SK-N-SH (cell line): ENCODE measurements around the gene RAVER1. TPM values are rescaled to one million over a fixed set of nuclear protein-coding genes. Genes with fewer than 3 reads are reported as not detected.

Source experiments
- CTCF ChIA-PET: fragments of 300-600, 350-600 bp; formaldehyde crosslinking; extraction: SDS; loops from one replicate; lab custom pipeline; 2021; lab: Yijun Ruan, JAX
- POLR2A ChIA-PET: fragments of 350-600 bp; sonication (Branson Sonifier 250); formaldehyde crosslinking; extraction: SDS; loops from one replicate; lab custom pipeline; 2020; ENCODE audit warnings: antibody characterized with exemption, inconsistent platforms; lab: Yijun Ruan, JAX
- DNase-seq: peaks from one replicate; pipeline ENCODE4 v3.0.0; 2012
- H2AFZ ChIP-seq: fragments of 200-600 bp; sonication (generic); 2 replicates; pipeline ENCODE4 v1.8.1; 2016; ENCODE audit warnings: antibody characterized with exemption, mild to moderate bottlenecking, low read depth
- H3F3A ChIP-seq: fragments of 200-600 bp; sonication (generic); replicated peaks from 2 replicates; pipeline ENCODE3; 2016; ENCODE audit warnings: antibody characterized with exemption, mild to moderate bottlenecking; ENCODE audit not compliant: insufficient read depth
- H3K27ac ChIP-seq, 2 experiments: fragments of 200-500 bp in 1 of 2; fragments of 200-600 bp in 1 of 2; sonication (Bioruptor generic) in 1 of 2; sonication (generic), shearing (Covaris generic) in 1 of 2; 2 replicates each; pipeline versions ENCODE4 v1.5.1 to v1.6.1; 2014 to 2016; ENCODE audit warnings: low read depth in 2 of 2, inconsistent platforms in 1 of 2, low read length in 1 of 2, mild to moderate bottlenecking in 1 of 2, mixed read lengths in 1 of 2
- H3K27me3 ChIP-seq: fragments of 200-600 bp; sonication (generic), shearing (Covaris generic); 2 replicates; pipeline ENCODE4 v1.6.1; 2016; ENCODE audit warnings: mixed run types; ENCODE audit not compliant: insufficient read depth
- H3K36me3 ChIP-seq, 2 experiments: fragments of 200-500 bp in 1 of 2; fragments of 200-600 bp in 1 of 2; sonication (Bioruptor generic) in 1 of 2; sonication (generic) in 1 of 2; replicated peaks in 1 of 2; 2 replicates each; pipeline versions ENCODE3 to v1.5.1; 2014 to 2016; ENCODE audit warnings: low read length in 1 of 2, mild to moderate bottlenecking in 1 of 2; ENCODE audit not compliant: insufficient read depth in 2 of 2, control insufficient read depth in 1 of 2
- H3K4me1 ChIP-seq, 2 experiments: fragments of 200-500 bp in 1 of 2; fragments of 200-600 bp in 1 of 2; sonication (Bioruptor generic) in 1 of 2; sonication (generic), shearing (Covaris generic) in 1 of 2; 2 replicates each; pipeline versions ENCODE4 v1.5.1 to v1.6.1; 2014 to 2016; ENCODE audit warnings: low read depth in 1 of 2, low read length in 1 of 2, mixed run types in 1 of 2; ENCODE audit not compliant: insufficient read depth in 2 of 2, control insufficient read depth in 1 of 2
- H3K4me2 ChIP-seq: fragments of 200-600 bp; sonication (generic), shearing (Covaris generic); 2 replicates; pipeline ENCODE4 v1.6.1; 2017; ENCODE audit warnings: mixed run types
- H3K4me3 ChIP-seq, 2 experiments: fragments of 200-500 bp in 1 of 2; fragments of 200-600 bp in 1 of 2; sonication (Bioruptor generic) in 1 of 2; sonication (generic), shearing (Covaris generic) in 1 of 2; 2 replicates each; pipeline versions ENCODE4 v1.5.1 to v1.8.1; 2014 to 2016; ENCODE audit warnings: low read depth in 2 of 2, inconsistent platforms in 1 of 2, low read length in 1 of 2, mild to moderate bottlenecking in 1 of 2, mixed read lengths in 1 of 2, moderate library complexity in 1 of 2
- H3K79me2 ChIP-seq: fragments of 200-600 bp; sonication (generic); 2 replicates; pipeline ENCODE4 v1.8.1; 2017; ENCODE audit warnings: mild to moderate bottlenecking; ENCODE audit not compliant: insufficient read depth
- H3K9ac ChIP-seq: fragments of 200-600 bp; sonication (generic); 2 replicates; pipeline ENCODE4 v1.6.1; 2017; ENCODE audit warnings: mixed run types
- H3K9me2 ChIP-seq: fragments of 200-600 bp; sonication (generic); 2 replicates; pipeline ENCODE4 v1.6.1; 2017; ENCODE audit warnings: mixed run types
- H3K9me3 ChIP-seq: fragments of 200-600 bp; sonication (generic); 2 replicates; pipeline ENCODE4 v1.6.1; 2017; ENCODE audit warnings: mixed run types, mild to moderate bottlenecking, moderate library complexity
- H4K20me1 ChIP-seq: fragments of 200-600 bp; sonication (generic); 2 replicates; pipeline ENCODE4 v1.6.1; 2017; ENCODE audit warnings: mild to moderate bottlenecking, mixed run types; ENCODE audit not compliant: insufficient read depth
- EZH2phosphoT487 ChIP-seq: fragments of 200-600 bp; sonication (generic); IDR thresholded peaks from 2 replicates; pipeline ENCODE4 v1.6.1; 2017; ENCODE audit warnings: low read depth, mixed run types, mild to moderate bottlenecking, antibody characterized with exemption, moderate library complexity, borderline replicate concordance
- FOXM1 ChIP-seq: IDR thresholded peaks from 2 replicates; pipeline ENCODE4 v1.4.0; 2012; ENCODE audit warnings: low read depth, mild to moderate bottlenecking
- JUND ChIP-seq: IDR thresholded peaks from 2 replicates; pipeline ENCODE4 v1.4.0; 2012
- MEF2A ChIP-seq: IDR thresholded peaks from 2 replicates; pipeline ENCODE4 v1.4.0; 2012; ENCODE audit warnings: low read depth, borderline replicate concordance
- MXI1 ChIP-seq: IDR thresholded peaks from 2 replicates; pipeline ENCODE4 v1.6.1; 2012; ENCODE audit warnings: mild to moderate bottlenecking, low read depth, low read length, improper control_type of control experiment
- NFIC ChIP-seq: IDR thresholded peaks from 2 replicates; pipeline ENCODE4 v1.4.0; 2012; ENCODE audit warnings: borderline replicate concordance
- NRF1 ChIP-seq: IDR thresholded peaks from 2 replicates; pipeline ENCODE4 v1.6.1; 2012; ENCODE audit warnings: low read depth, mild to moderate bottlenecking, low read length
- RCOR1 ChIP-seq: fragments of 150-350 bp; IDR thresholded peaks from 2 replicates; pipeline ENCODE4 v1.6.1; 2017; ENCODE audit warnings: antibody characterized with exemption, low read length
- RFX5 ChIP-seq: IDR thresholded peaks from 2 replicates; pipeline ENCODE4 v1.6.1; 2012; ENCODE audit warnings: mild to moderate bottlenecking, improper control_type of control experiment, low read length
- RXRA ChIP-seq: IDR thresholded peaks from 2 replicates; pipeline ENCODE4 v1.4.0; 2012; ENCODE audit warnings: low read depth, mild to moderate bottlenecking, borderline replicate concordance
- TCF12 ChIP-seq: IDR thresholded peaks from 2 replicates; pipeline ENCODE4 v1.4.0; 2012
- TEAD4 ChIP-seq: IDR thresholded peaks from 2 replicates; pipeline ENCODE4 v1.4.0; 2012; ENCODE audit warnings: mild to moderate bottlenecking, borderline replicate concordance; ENCODE audit not compliant: insufficient read depth
- YY1 ChIP-seq: IDR thresholded peaks from 2 replicates; pipeline ENCODE4 v1.4.0; 2012; ENCODE audit warnings: low read depth, mild to moderate bottlenecking
- ZBTB33 ChIP-seq: IDR thresholded peaks from 2 replicates; pipeline ENCODE4 v1.4.0; 2012; ENCODE audit warnings: low read depth, borderline replicate concordance
- WGBS: methylation state at CpG from one replicate; pipeline ENCODE4 v1.1.6; 2017; ENCODE audit warnings: low lambda C conversion rate; 5-methylcytosine and 5-hydroxymethylcytosine counted together
- polyA plus RNA-seq, 3 experiments: library from polyadenylated mRNA; depleted of rRNA; stranded (reverse); fragments of >200 nt; gene quantifications; 2 replicates each; pipeline ENCODE4 v1.2.3, GENCODE V29; 2012

RAVER1 gene
- polyA plus RNA-seq, 1 of the 3 experiments (the other 2 are of a cell fraction) = 8.2 TPM

- H3K9me3 ChIP-seq = no peaks in the 10 kb centered on the region
- no peak overlapping the region for H2AFZ ChIP-seq
- H3K4me2 ChIP-seq = no peak overlapping the region
- no peaks in the 10 kb centered on the region for H3K27me3 ChIP-seq
- 23% methylated on average over 2 of the region's 2 CpGs for WGBS
- TF ChIP-seq ZBTB33 = no peak
- TF ChIP-seq TCF12 = no peak
- TF ChIP-seq MXI1 = no peak
- no peak for TF ChIP-seq JUND
- no peak for TF ChIP-seq RCOR1
- no peak for TF ChIP-seq TEAD4
- no peak for TF ChIP-seq EZH2phosphoT487
- no peak for TF ChIP-seq RFX5
- no peak for TF ChIP-seq NRF1
- no peak for TF ChIP-seq YY1
- TF ChIP-seq FOXM1 = no peak
- TF ChIP-seq NFIC = no peak
- no peaks in the 10 kb centered on the region for H4K20me1 ChIP-seq
- no peak overlapping the region for H3K9ac ChIP-seq
- no peaks in the 10 kb centered on the region for H3F3A ChIP-seq
- POLR2A ChIA-PET = no interaction called here
- no peaks in the 10 kb centered on the region for H3K79me2 ChIP-seq
- no peak for DNase-seq
- no peaks in the 10 kb centered on the region for H3K9me2 ChIP-seq
- no peaks in the 10 kb centered on the region for H3K36me3 ChIP-seq
- no peak overlapping the region for H3K4me3 ChIP-seq
- no peaks in the 10 kb centered on the region for H3K4me1 ChIP-seq
- CTCF ChIA-PET = interaction anchor here (1.0 to 1.4 kb wide), 2 partner anchors 10 to 46 kb away, joined by 3 to 7 read pairs; no protein-coding TSS in a partner anchor
- no peak overlapping the region for H3K27ac ChIP-seq
These were observed 10.2 kb upstream of the RAVER1 start for GRCh38 chr19:10343495-10343894.

- Histone ChIP-seq H3K4me3 (no peak overlapping the region), H4K20me1 (no peaks in the 10 kb centered on the region), H3K27me3 (no peaks in the 10 kb centered on the region), H3K4me2 (no peak overlapping the region), H3K27ac (no peak overlapping the region), H3K9me2 (no peaks in the 10 kb centered on the region), H3F3A (no peaks in the 10 kb centered on the region), H3K9ac (no peak overlapping the region), H3K79me2 (no peaks in the 10 kb centered on the region), H2AFZ (no peak overlapping the region), H3K4me1 (peaks cover 0 to 4% of the 10 kb centered on the region in 2 experiments; a peak in 1 of 4 replicates), H3K36me3 (no peaks in the 10 kb centered on the region), H3K9me3 (no peaks in the 10 kb centered on the region)
- POLR2A ChIA-PET = no interaction called here
- TF ChIP-seq FOXM1 (no peak), TEAD4 (no peak), MEF2A (no peak), RXRA (no peak)
- no peak for DNase-seq
- CTCF ChIA-PET = interaction anchor here (1.1 kb wide), 2 partner anchors 49 to 81 kb away, joined by 3 to 5 read pairs; no protein-coding TSS in a partner anchor
- 92% methylated on average over 5 of the region's 5 CpGs for WGBS
These were observed 6.6 kb upstream of the RAVER1 start for GRCh38 chr19:10339977-10340376.
